Activated T-helper 17 cell treated with anti-CD3 and anti-CD28 coated beads, Interleukin-2, amount 50 U/mL, for 72 hours (primary cell): ENCODE measurements around the gene GALNT17. TPM values are rescaled to one million over a fixed set of nuclear protein-coding genes. Genes with fewer than 3 reads are reported as not detected.

Experiments used
- ATAC-seq: fragments of 150-1000 bp; cut with Tn5 transposase; replicated peaks from 2 replicates; pipeline ENCODE4 v1.10.0; 2021; ENCODE audit warnings: mild to moderate bottlenecking, moderate library complexity
- H3K27ac Mint-ChIP-seq: one replicate; pipeline ENCODE4 v1.8.0; 2022; ENCODE audit warnings: mixed read lengths
- H3K27me3 Mint-ChIP-seq: one replicate; pipeline ENCODE4 v1.8.0; 2022; ENCODE audit warnings: mixed read lengths
- H3K36me3 Mint-ChIP-seq: one replicate; pipeline ENCODE4 v1.8.0; 2022; ENCODE audit warnings: low read depth, mild to moderate bottlenecking, mixed read lengths
- H3K4me1 Mint-ChIP-seq: one replicate; pipeline ENCODE4 v1.8.0; 2022; ENCODE audit warnings: mixed read lengths
- H3K4me3 Mint-ChIP-seq: one replicate; pipeline ENCODE4 v1.8.0; 2022; ENCODE audit warnings: mild to moderate bottlenecking, mixed read lengths
- H3K9me3 Mint-ChIP-seq: one replicate; pipeline ENCODE4 v1.8.0; 2022; ENCODE audit warnings: mixed read lengths
- total RNA-seq, 2 donors: library from RNA; stranded (reverse); gene quantifications; one replicate each; pipeline ENCODE4 v1.2.3, GENCODE V29; 2022

The GALNT17 gene
- total RNA-seq, 2 donors from 2014 or later: not detected

GRCh38 chr7:71338866-71339265 is 206.9 kb downstream of the GALNT17 start:
- H3K4me3 Mint-ChIP-seq: no peak overlapping the region
- peaks cover 12% of the 10 kb centered on the region for H3K9me3 Mint-ChIP-seq
- H3K27me3 Mint-ChIP-seq: no peaks in the 10 kb centered on the region
- H3K4me1 Mint-ChIP-seq: no peaks in the 10 kb centered on the region
- no peak for ATAC-seq
- H3K27ac Mint-ChIP-seq: no peak overlapping the region
- H3K36me3 Mint-ChIP-seq: no peaks in the 10 kb centered on the region

GRCh38 chr7:71339924-71340323 is 208.0 kb downstream of the GALNT17 start:
- H3K36me3 Mint-ChIP-seq: no peaks in the 10 kb centered on the region
- H3K27ac Mint-ChIP-seq: no peak overlapping the region
- peaks cover 20% of the 10 kb centered on the region for H3K9me3 Mint-ChIP-seq
- no peaks in the 10 kb centered on the region for H3K27me3 Mint-ChIP-seq
- ATAC-seq: no peak
- no peaks in the 10 kb centered on the region for H3K4me1 Mint-ChIP-seq
- H3K4me3 Mint-ChIP-seq: no peak overlapping the region

DNA sequence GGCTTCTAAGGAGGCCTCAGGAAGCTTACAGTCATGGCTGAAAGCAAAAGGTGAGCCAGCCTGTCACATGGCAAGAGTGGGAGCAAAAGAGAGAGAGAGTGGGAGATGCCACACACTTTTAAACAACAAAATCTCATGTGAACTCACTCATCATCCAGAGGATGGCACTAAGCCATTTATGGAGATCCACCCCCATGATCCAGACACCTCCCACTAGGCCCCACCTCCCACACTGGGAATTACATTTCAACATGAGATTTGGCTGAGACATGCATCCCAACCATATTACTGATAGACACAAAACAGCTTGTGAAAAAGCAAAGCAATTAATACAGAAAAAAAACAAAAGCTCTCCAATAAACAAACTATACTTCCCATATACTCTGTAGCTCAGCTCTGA is 210.3 kb downstream of the GALNT17 start:
- Mint-ChIP-seq H3K36me3 (no peaks in the 10 kb centered on the region), H3K27ac (no peak overlapping the region), H3K9me3 (peaks cover 20% of the 10 kb centered on the region), H3K27me3 (no peaks in the 10 kb centered on the region), H3K4me1 (no peaks in the 10 kb centered on the region), H3K4me3 (no peak overlapping the region)
- no peak for ATAC-seq

DNA sequence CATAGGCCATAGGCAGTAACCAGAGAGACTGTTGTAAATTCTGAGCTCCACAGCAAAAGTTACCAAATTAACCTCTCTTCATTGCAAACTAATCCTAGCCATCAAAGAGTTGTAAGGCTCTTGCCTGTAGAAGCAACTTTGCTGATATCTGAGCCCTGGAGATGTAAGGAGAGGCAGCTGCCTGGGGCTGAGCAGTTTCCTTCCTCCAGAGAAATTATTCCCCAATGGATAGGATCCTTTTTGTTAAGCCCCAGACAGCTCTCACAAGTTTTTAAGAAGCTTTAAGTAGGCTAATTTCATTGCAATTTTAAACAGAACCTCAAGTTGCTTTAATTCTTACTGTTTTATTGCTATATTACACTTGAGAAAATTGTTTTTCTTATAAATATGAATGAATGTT is 211.1 kb downstream of the GALNT17 start:
- no peak overlapping the region for H3K27ac Mint-ChIP-seq
- ATAC-seq: no peak
- H3K4me3 Mint-ChIP-seq: no peak overlapping the region
- H3K27me3 Mint-ChIP-seq: no peaks in the 10 kb centered on the region
- H3K9me3 Mint-ChIP-seq: peaks cover 20% of the 10 kb centered on the region
- no peaks in the 10 kb centered on the region for H3K4me1 Mint-ChIP-seq
- H3K36me3 Mint-ChIP-seq: no peaks in the 10 kb centered on the region

GRCh38 chr7:71343892-71344291 is 211.9 kb downstream of the GALNT17 start:
- H3K27me3 Mint-ChIP-seq: no peaks in the 10 kb centered on the region
- H3K9me3 Mint-ChIP-seq: peaks cover 23% of the 10 kb centered on the region
- no peaks in the 10 kb centered on the region for H3K4me1 Mint-ChIP-seq
- H3K4me3 Mint-ChIP-seq: no peak overlapping the region
- H3K36me3 Mint-ChIP-seq: no peaks in the 10 kb centered on the region
- ATAC-seq: no peak
- no peak overlapping the region for H3K27ac Mint-ChIP-seq

GRCh38 chr7:71345117-71345884 is 213.4 kb downstream of the GALNT17 start:
- no peak overlapping the region for H3K27ac Mint-ChIP-seq
- no peaks in the 10 kb centered on the region for H3K36me3 Mint-ChIP-seq
- H3K4me3 Mint-ChIP-seq: no peak overlapping the region
- H3K9me3 Mint-ChIP-seq: peaks cover 19% of the 10 kb centered on the region
- ATAC-seq: no peak
- H3K27me3 Mint-ChIP-seq: no peaks in the 10 kb centered on the region
- no peaks in the 10 kb centered on the region for H3K4me1 Mint-ChIP-seq

DNA sequence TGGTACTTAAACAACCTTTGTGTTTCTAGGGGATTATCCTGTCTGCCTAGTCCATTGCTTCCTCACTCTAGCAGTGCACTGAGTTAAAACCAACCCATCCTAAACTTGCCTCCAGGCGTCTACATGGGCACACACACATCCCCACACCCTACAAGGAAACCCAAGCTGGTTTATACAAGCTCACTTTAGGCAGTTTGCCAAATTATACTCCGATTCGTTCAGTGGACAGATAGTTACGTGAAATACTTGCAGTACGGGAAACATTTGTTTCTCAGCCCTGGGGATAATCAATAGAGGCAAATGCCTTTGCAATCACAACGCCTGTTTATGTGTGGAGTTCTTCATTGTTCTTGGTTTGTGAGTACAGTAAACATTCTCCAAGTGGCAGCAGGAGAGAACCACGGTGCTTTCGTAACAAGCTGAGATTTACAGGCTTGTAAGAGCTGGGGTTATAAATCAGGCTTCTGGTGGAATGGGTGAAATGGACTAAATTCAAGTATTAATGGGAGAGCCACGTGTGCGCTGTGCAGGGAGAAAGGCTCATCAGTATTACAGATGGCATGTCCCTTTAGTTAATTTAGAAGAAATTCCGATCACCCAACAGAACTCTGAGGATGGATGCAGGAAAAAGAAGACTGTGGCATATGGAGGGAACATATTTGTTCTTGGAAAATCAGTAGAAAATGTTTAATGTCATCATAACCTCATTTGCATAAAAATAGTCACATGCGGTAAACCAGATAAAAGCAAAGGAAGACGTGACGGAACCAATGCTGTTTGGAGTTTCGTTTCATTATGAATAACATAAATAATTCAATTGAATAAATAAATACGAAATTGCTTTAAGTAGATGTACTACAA is 217.1 kb downstream of the GALNT17 start:
- ATAC-seq: no peak
- Mint-ChIP-seq H3K9me3 (peaks cover 26% of the 10 kb centered on the region), H3K4me3 (no peak overlapping the region), H3K36me3 (no peaks in the 10 kb centered on the region), H3K27ac (no peak overlapping the region), H3K4me1 (no peaks in the 10 kb centered on the region), H3K27me3 (no peaks in the 10 kb centered on the region)

DNA sequence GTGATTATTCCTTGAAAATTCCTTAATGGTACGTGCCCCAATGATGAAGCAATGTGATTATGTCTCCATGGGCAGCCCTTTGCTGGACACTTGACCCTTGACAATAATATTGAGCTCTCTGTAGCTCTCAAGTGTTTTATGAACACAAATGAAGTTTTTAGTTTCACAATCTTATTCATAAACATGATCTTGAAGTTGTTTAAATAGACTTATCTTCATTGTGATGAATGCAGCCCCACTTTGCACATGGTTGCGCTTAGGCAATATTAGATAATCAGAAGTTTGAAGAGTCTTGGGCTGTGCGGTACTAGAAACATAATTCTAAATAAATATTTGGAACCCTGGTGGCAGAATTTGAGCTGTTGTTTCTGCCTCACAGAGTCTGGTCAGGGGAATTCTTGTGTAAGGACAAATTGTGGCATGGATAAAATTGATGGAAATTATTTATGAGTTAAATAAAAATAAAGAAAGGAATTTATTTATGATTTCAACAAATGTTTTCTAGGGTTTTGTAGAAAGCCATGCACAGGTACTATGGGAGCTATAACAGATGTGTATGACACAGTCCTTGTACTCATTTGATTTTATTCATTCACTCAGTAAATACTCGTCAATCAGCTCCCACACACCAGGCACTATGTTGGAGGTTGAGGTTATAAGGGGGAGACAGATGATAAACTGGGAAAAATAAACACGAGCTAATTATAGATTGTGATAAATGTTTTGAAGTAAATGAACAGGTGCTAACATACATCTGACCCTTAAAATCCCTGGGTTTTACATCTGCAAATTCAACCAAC is 217.9 kb downstream of the GALNT17 start:
- ATAC-seq: no peak
- H3K4me1 Mint-ChIP-seq: no peaks in the 10 kb centered on the region
- H3K9me3 Mint-ChIP-seq: peaks cover 19% of the 10 kb centered on the region
- no peak overlapping the region for H3K4me3 Mint-ChIP-seq
- H3K27ac Mint-ChIP-seq: no peak overlapping the region
- H3K27me3 Mint-ChIP-seq: no peaks in the 10 kb centered on the region
- H3K36me3 Mint-ChIP-seq: no peaks in the 10 kb centered on the region

- H3K9me3 Mint-ChIP-seq: peaks cover 19% of the 10 kb centered on the region
- no peak for ATAC-seq
- H3K4me1 Mint-ChIP-seq: no peaks in the 10 kb centered on the region
- H3K27ac Mint-ChIP-seq: no peak overlapping the region
- H3K27me3 Mint-ChIP-seq: no peaks in the 10 kb centered on the region
- H3K36me3 Mint-ChIP-seq: no peaks in the 10 kb centered on the region
- no peak overlapping the region for H3K4me3 Mint-ChIP-seq
Observed at GRCh38 chr7:71350680-71351079, 218.7 kb downstream of the GALNT17 start.

- ATAC-seq: no peak
- H3K4me1 Mint-ChIP-seq: no peaks in the 10 kb centered on the region
Observed at GRCh38 chr7:71354716-71355115, 222.8 kb downstream of the GALNT17 start.

GRCh38 chr7:71361451-71362032 is 229.6 kb downstream of the GALNT17 start:
- Mint-ChIP-seq H3K36me3 (no peaks in the 10 kb centered on the region), H3K9me3 (peaks cover 9% of the 10 kb centered on the region), H3K27ac (no peak overlapping the region), H3K4me3 (no peak overlapping the region), H3K4me1 (no peaks in the 10 kb centered on the region), H3K27me3 (no peaks in the 10 kb centered on the region)
- no peak for ATAC-seq

More at GRCh38 chr7:71354716-71355115, 222.8 kb downstream of the GALNT17 start:
- H3K4me3 Mint-ChIP-seq: no peak overlapping the region
- peaks cover 13% of the 10 kb centered on the region for H3K9me3 Mint-ChIP-seq
- no peaks in the 10 kb centered on the region for H3K36me3 Mint-ChIP-seq
- no peaks in the 10 kb centered on the region for H3K27me3 Mint-ChIP-seq
- H3K27ac Mint-ChIP-seq: no peak overlapping the region

GRCh38 chr7:71362240-71362639 is 230.3 kb downstream of the GALNT17 start:
- Mint-ChIP-seq H3K27ac (no peak overlapping the region), H3K4me3 (no peak overlapping the region), H3K4me1 (no peaks in the 10 kb centered on the region), H3K9me3 (peaks cover 9% of the 10 kb centered on the region), H3K27me3 (no peaks in the 10 kb centered on the region), H3K36me3 (no peaks in the 10 kb centered on the region)
- no peak for ATAC-seq

GRCh38 chr7:71363223-71363622 is 231.3 kb downstream of the GALNT17 start:
- Mint-ChIP-seq H3K9me3 (peaks cover 9% of the 10 kb centered on the region), H3K4me1 (no peaks in the 10 kb centered on the region), H3K4me3 (no peak overlapping the region), H3K27ac (no peak overlapping the region), H3K27me3 (no peaks in the 10 kb centered on the region), H3K36me3 (no peaks in the 10 kb centered on the region)
- no peak for ATAC-seq

DNA sequence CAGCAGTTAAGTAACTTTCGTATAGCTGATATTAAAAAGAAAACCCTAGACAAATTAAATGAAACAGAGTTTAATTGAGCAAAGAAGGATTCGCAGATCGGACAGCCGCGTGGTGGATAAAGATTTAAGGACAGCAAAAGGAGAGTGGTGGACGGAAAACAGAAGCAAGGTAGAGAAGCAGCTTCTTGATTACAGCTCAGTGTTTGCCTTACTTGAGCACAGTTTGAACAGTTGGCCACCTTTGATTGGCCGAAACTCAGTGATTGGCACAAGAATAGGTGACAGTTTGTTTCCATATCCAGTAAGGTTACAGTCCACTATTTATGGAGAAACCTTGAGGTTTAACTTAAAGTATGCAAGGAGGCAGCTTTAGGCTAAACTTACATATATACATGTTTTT is 231.7 kb downstream of the GALNT17 start:
- Mint-ChIP-seq H3K36me3 (no peaks in the 10 kb centered on the region), H3K27me3 (no peaks in the 10 kb centered on the region), H3K27ac (no peak overlapping the region), H3K4me3 (no peak overlapping the region), H3K4me1 (no peaks in the 10 kb centered on the region), H3K9me3 (peaks cover 9% of the 10 kb centered on the region)
- no peak for ATAC-seq
